GM12891 (cell line): ENCODE data around the gene DNHD1.

ENCODE experiments used
- POLR2A ChIP-seq: IDR thresholded peaks from 2 replicates; pipeline ENCODE4 v1.6.1; 2011; ENCODE audit warnings: low read depth, low read length, control low read depth
- TAF1 ChIP-seq: IDR thresholded peaks from 2 replicates; pipeline ENCODE4 v1.6.1; 2011; ENCODE audit warnings: low read depth, low read length, control low read depth

GRCh38 chr11:6531267-6531752, 34.2 kb downstream of the DNHD1 start:
- TF ChIP-seq TAF1, result no peak
- no peak for TF ChIP-seq POLR2A
